GM10266 (cell line): ENCODE measurements around the gene GPR37L1.
A peak's percentile ranks its signal among the peaks of the same experiment; 100 is the strongest.
"Not testable (repeated sequence)": the region's sequence is repeated elsewhere in the genome, so short reads cannot be mapped to it uniquely, and the experiment has no call there.

Experiments
- DNase-seq: peaks from one replicate; pipeline ENCODE4 v3.0.0; 2012; ENCODE audit errors: extremely low spot score
- CTCF ChIP-seq: IDR thresholded peaks from 2 replicates; pipeline ENCODE4 v1.5.1; 2012; ENCODE audit warnings: mild to moderate bottlenecking, low read depth; ENCODE audit not compliant: control insufficient read depth, insufficient read depth; ENCODE audit errors: missing control alignments

Gene GPR37L1

GRCh38 chr1:202163281-202164270 lies 40.9 kb downstream of the GPR37L1 start:
- no peak for TF ChIP-seq CTCF
- no peak for DNase-seq

- peak; percentile 84 for DNase-seq
- no peak for TF ChIP-seq CTCF
Observed at GRCh38 chr1:202164271-202165037, 41.7 kb downstream of the GPR37L1 start.

GRCh38 chr1:202165267-202165941 lies 42.7 kb downstream of the GPR37L1 start:
- TF ChIP-seq CTCF, result no peak
- no peak for DNase-seq

GRCh38 chr1:202165942-202166843 lies 43.5 kb downstream of the GPR37L1 start:
- TF ChIP-seq CTCF, result no peak
- no peak for DNase-seq

- DNase-seq, result not testable (repeated sequence)
Observed at GRCh38 chr1:202167054-202167453, 44.3 kb downstream of the GPR37L1 start.

GRCh38 chr1:202167708-202168415 lies 45.1 kb downstream of the GPR37L1 start:
- no peak for TF ChIP-seq CTCF
- no peak for DNase-seq
